SK-MEL-5 (cell line): ENCODE measurements around the gene TSSK2. TPM values are rescaled to one million over a fixed set of nuclear protein-coding genes. Genes with fewer than 3 reads are reported as not detected.
A peak's percentile ranks its signal among the peaks of the same experiment; 100 is the strongest.
"Not testable (repeated sequence)": the region's sequence is repeated elsewhere in the genome, so short reads cannot be mapped to it uniquely, and the experiment has no call there.

ENCODE experiments used
- DNase-seq: peaks from one replicate; pipeline ENCODE4 v3.0.0-alpha.2; 2016; ENCODE audit warnings: low read depth, low spot score
- in situ Hi-C: cut with HindIII; loops from 2 replicates; pipeline ENCODE4 v1.10.0; 2016; ENCODE audit warnings: low sequenced_read_pairs, high pct_unique_total_duplicates, low pct_unique_long_range_greater_than_20kb
- polyA plus RNA-seq, 2 experiments: library from polyadenylated mRNA; depleted of rRNA; stranded (reverse); fragments of >200 nt; gene quantifications; 2 replicates each; pipeline ENCODE4 v1.2.3, GENCODE V29; 2015
- total RNA-seq: library from RNA; depleted of rRNA; stranded (reverse); fragments of >200 nt; shearing (Covaris generic); gene quantifications from 2 replicates; pipeline ENCODE4 v1.2.3, GENCODE V29; 2014; rRNA removed

The TSSK2 gene
- total RNA-seq = not detected in 2 replicates
- not detected in 2 replicates for polyA plus RNA-seq (2015; cell fraction: cytosol; rRNA removed)
- polyA plus RNA-seq (2015; cell fraction: nucleus; rRNA removed) = not detected in 2 replicates

GRCh38 chr22:19130959-19131684 is at the start of gene TSSK2:
TSS of gene TSSK2 (plus strand) at chr22:19131308. CDS start at chr22:19131400, 92 bp downstream.
- DNase-seq = no peak
- in situ Hi-C loops = no loop called here

GRCh38 chr22:19081351-19081750 is 49.8 kb upstream of the TSSK2 start:
- no peak for DNase-seq
- in situ Hi-C loops = no loop called here

GRCh38 chr22:19082101-19082500 is 49.0 kb upstream of the TSSK2 start:
- no peak for DNase-seq
- in situ Hi-C loops = no loop called here

GRCh38 chr22:19082793-19083192 is 48.3 kb upstream of the TSSK2 start:
- no peak for DNase-seq
- in situ Hi-C loops = no loop called here

GRCh38 chr22:19084126-19084525 is 47.0 kb upstream of the TSSK2 start:
- DNase-seq, in situ Hi-C loops: not testable (repeated sequence)

- in situ Hi-C loops, DNase-seq: not testable (repeated sequence)
These were observed 46.5 kb upstream of the TSSK2 start for GRCh38 chr22:19084586-19084985.

GRCh38 chr22:19085233-19085718 is 45.8 kb upstream of the TSSK2 start:
- DNase-seq = peak; percentile 79
- in situ Hi-C loops = no loop called here

GRCh38 chr22:19086417-19086816 is 44.7 kb upstream of the TSSK2 start:
- DNase-seq = peak; percentile 30
- in situ Hi-C loops = no loop called here

- DNase-seq = peak; percentile 29
- in situ Hi-C loops = no loop called here
These were observed 44.2 kb upstream of the TSSK2 start for GRCh38 chr22:19086896-19087295.

- in situ Hi-C loops = no loop called here
- DNase-seq = no peak
These were observed 42.1 kb upstream of the TSSK2 start for GRCh38 chr22:19088866-19089595.

- in situ Hi-C loops = no loop called here
- no peak for DNase-seq
These were observed 40.9 kb upstream of the TSSK2 start for GRCh38 chr22:19090183-19090582.

GRCh38 chr22:19090586-19091127 is 40.5 kb upstream of the TSSK2 start:
- DNase-seq = no peak

GRCh38 chr22:19092725-19093124 is 38.4 kb upstream of the TSSK2 start:
- DNase-seq = no peak
- in situ Hi-C loops = no loop called here

More at GRCh38 chr22:19090586-19091127, 40.5 kb upstream of the TSSK2 start:
- in situ Hi-C loops = no loop called here

GRCh38 chr22:19094393-19094997 is 36.6 kb upstream of the TSSK2 start:
- DNase-seq = no peak
- in situ Hi-C loops = no loop called here

- in situ Hi-C loops = no loop called here
These were observed 34.6 kb upstream of the TSSK2 start for GRCh38 chr22:19096555-19096954.

GRCh38 chr22:19097518-19097917 is 33.6 kb upstream of the TSSK2 start:
- DNase-seq = no peak
- in situ Hi-C loops = no loop called here

More at GRCh38 chr22:19096555-19096954, 34.6 kb upstream of the TSSK2 start:
- no peak for DNase-seq

GRCh38 chr22:19098157-19098556 is 33.0 kb upstream of the TSSK2 start:
- in situ Hi-C loops = no loop called here
- DNase-seq = no peak
